ENCODE data around the gene COA1. TPM values are rescaled to one million over a fixed set of nuclear protein-coding genes. Genes with fewer than 3 reads are reported as not detected.

COA1 gene
- total RNA-seq, 4 donors from 2014 or later = 26.1 to 49.0 (median 30.9) TPM

GRCh38 chr7:43589728-43590127 lies 139.6 kb downstream of the COA1 start:
- Histone ChIP-seq H3K27ac (replicated peaks in 1 of 4) (no peak overlapping the region), H3K36me3 (no peaks in the 10 kb centered on the region), H3K4me3 (no peak overlapping the region), H3K9me3 (no peaks in the 10 kb centered on the region), H3K27me3 (no peaks in the 10 kb centered on the region), H3K4me1 (peaks cover 4 to 28% (median 14%) of the 10 kb centered on the region in 4 donors)
- no peak for TF ChIP-seq POLR2A (IDR thresholded peaks at IDR 0.05; ENCODE audit: low read depth)
- TF ChIP-seq EP300 (IDR thresholded peaks at IDR 0.05) = no peak
- no peak for TF ChIP-seq POLR2AphosphoS5 (IDR thresholded peaks at IDR 0.05)
- no peak for TF ChIP-seq CTCF (IDR thresholded peaks at IDR 0.05)
- 99% methylated on average over 3 of the region's 3 CpGs for WGBS
- DNase-seq (ENCODE audit: extremely low spot score) = no peak
- intact Hi-C loops (cut with DNase I) = loop anchor here (5.0 kb wide), 1 partner anchor 43 kb away; no protein-coding TSS in a partner anchor

Other genes starting within 250 kb of the COA1 start
- gene STK17A, start 146.4 kb downstream of the COA1 start, total RNA-seq = 10 to 100 TPM; 19.5 to 33.3 (median 24.6) TPM
- 100 to 1,000 TPM in 1 of 4 donors, 10 to 100 TPM in 3; 84.8 to 102 (median 92.8) TPM for gene BLVRA, start 29.2 kb upstream of the COA1 start, total RNA-seq
- gene MRPS24, start 140.0 kb upstream of the COA1 start, total RNA-seq = 10 to 100 TPM; 72.2 to 93.3 (median 76.2) TPM
- gene URGCP, start 177.1 kb upstream of the COA1 start, total RNA-seq = 10 to 100 TPM; 27.0 to 51.3 (median 40.0) TPM
- gene UBE2D4, start 196.9 kb upstream of the COA1 start, total RNA-seq = 10 to 100 TPM; 20.1 to 36.4 (median 26.3) TPM

All from esophagus muscularis mucosa (tissue), 4 donors.